OCI-LY7 (cell line): ENCODE measurements around the gene CHST11. TPM values are rescaled to one million over a fixed set of nuclear protein-coding genes. Genes with fewer than 3 reads are reported as not detected.

Source experiments
- BruUV-seq: library from RNA; stranded (reverse); fragments of 400-500 nt; replicated peaks from 2 replicates; lab custom pipeline; 2021; lab: Mats Ljungman, UMichigan
- CTCF ChIA-PET: fragments of 300-600 bp; sonication (Branson Sonifier 250); formaldehyde crosslinking; loops from one replicate; lab custom pipeline; 2022; ENCODE audit warnings: antibody characterized with exemption; ENCODE audit not compliant: unreplicated experiment; lab: Charles Lee
- POLR2A ChIA-PET: fragments of 300-600 bp; sonication (Branson Sonifier 250); formaldehyde crosslinking; loops from one replicate; lab custom pipeline; 2022; ENCODE audit warnings: antibody characterized with exemption; lab: Charles Lee
- DNase-seq: peaks from one replicate; pipeline ENCODE4 v3.0.0-alpha.2; 2015; ENCODE audit warnings: low spot score
- H2AFZ ChIP-seq: fragments of 200-600 bp; sonication (generic), shearing (Covaris generic); 2 replicates; pipeline ENCODE4 v1.6.1; 2014; ENCODE audit warnings: mild to moderate bottlenecking, antibody characterized with exemption, low read length, moderate library complexity
- H3K27ac ChIP-seq: fragments of 200-600 bp; sonication (generic); 2 replicates; pipeline ENCODE4 v1.5.1; 2014; ENCODE audit warnings: mixed run types, low read depth, mild to moderate bottlenecking, moderate library complexity, low read length, inconsistent platforms; ENCODE audit not compliant: poor library complexity, severe bottlenecking
- H3K36me3 ChIP-seq: fragments of 200-600 bp; sonication (generic); 2 replicates; pipeline ENCODE4 v1.6.1; 2014; ENCODE audit warnings: mild to moderate bottlenecking, antibody characterized with exemption, low read length, moderate library complexity, mixed read lengths; ENCODE audit not compliant: insufficient read depth
- H3K4me1 ChIP-seq: fragments of 200-600 bp; sonication (generic); 2 replicates; pipeline ENCODE4 v1.5.1; 2014; ENCODE audit warnings: mild to moderate bottlenecking, low read length; ENCODE audit not compliant: insufficient read depth, poor library complexity, severe bottlenecking
- H3K4me2 ChIP-seq: fragments of 200-600 bp; sonication (generic); 2 replicates; pipeline ENCODE4 v1.6.1; 2014; ENCODE audit warnings: mild to moderate bottlenecking, low read length
- H3K4me3 ChIP-seq: fragments of 200-600 bp; sonication (generic); 2 replicates; pipeline ENCODE4 v1.5.1; 2014; ENCODE audit warnings: mild to moderate bottlenecking, low read depth, low read length; ENCODE audit not compliant: poor library complexity, severe bottlenecking
- H3K79me2 ChIP-seq: fragments of 200-600 bp; sonication (generic); 2 replicates; pipeline ENCODE4 v1.6.1; 2016; ENCODE audit warnings: low read depth, mild to moderate bottlenecking, low read length, moderate library complexity, mixed read lengths; ENCODE audit not compliant: insufficient read depth
- H3K9me2 ChIP-seq: fragments of 200-600 bp; sonication (generic); 2 replicates; pipeline ENCODE4 v1.6.1; 2016; ENCODE audit warnings: mild to moderate bottlenecking, low read length, mixed read lengths; ENCODE audit not compliant: insufficient read depth
- H3K9me3 ChIP-seq: fragments of 200-600 bp; sonication (generic); 2 replicates; pipeline ENCODE4 v1.6.1; 2014; ENCODE audit warnings: mild to moderate bottlenecking, mixed run types, low read length, mixed read lengths
- H4K20me1 ChIP-seq: fragments of 200-600 bp; sonication (generic); 2 replicates; pipeline ENCODE4 v1.6.1; 2014; ENCODE audit warnings: mild to moderate bottlenecking, antibody characterized with exemption, low read length, moderate library complexity, mixed read lengths; ENCODE audit not compliant: insufficient read depth
- CTCF ChIP-seq: fragments of 200-600 bp; sonication (generic); conservative IDR thresholded peaks from 2 replicates; pipeline ENCODE4 v1.5.1; 2014; ENCODE audit warnings: mild to moderate bottlenecking, antibody characterized with exemption, low read length, moderate library complexity, mixed read lengths
- EZH2phosphoT487 ChIP-seq: fragments of 200-600 bp; sonication (generic); IDR thresholded peaks from 2 replicates; pipeline ENCODE4 v1.6.1; 2018; ENCODE audit warnings: low read depth, borderline replicate concordance, mild to moderate bottlenecking, mixed run types, antibody characterized with exemption, low read length, moderate library complexity, mixed read lengths
- intact Hi-C: fragments of 100-400 bp; cut with micrococcal nuclease; formaldehyde crosslinking; loops from one replicate; pipeline ENCODE4 v1.10.0; 2022; ENCODE audit not compliant: unreplicated experiment
- total RNA-seq, 2 experiments: library from RNA; depleted of rRNA in 1 of 2; stranded (reverse); fragments of >200 nt in 1 of 2; shearing (Covaris generic) in 1 of 2; gene quantifications; 2 replicates each; pipeline ENCODE4 v1.2.3, GENCODE V29; 2014 to 2022

The CHST11 gene
- total RNA-seq, 2 experiments from 2014 or later, result 15.2 to 41.6 TPM

GRCh38 chr12:104420868-104421267, 35.9 kb upstream of the CHST11 start:
- no peak overlapping the region for H3K27ac ChIP-seq
- no peak overlapping the region for H2AFZ ChIP-seq
- POLR2A ChIA-PET, result interaction anchor here (0.6 to 1.5 kb wide), 2 partner anchors 14 to 15 kb away, joined by 3 read pairs; no protein-coding TSS in a partner anchor
- no peaks in the 10 kb centered on the region for H3K9me2 ChIP-seq
- intact Hi-C loops, result no loop called here
- no peak overlapping the region for H3K4me2 ChIP-seq
- H3K79me2 ChIP-seq, result no peaks in the 10 kb centered on the region
- no peaks in the 10 kb centered on the region for H3K9me3 ChIP-seq
- no peaks in the 10 kb centered on the region for H4K20me1 ChIP-seq
- H3K4me1 ChIP-seq, result peaks cover 5% of the 10 kb centered on the region
- no peaks in the 10 kb centered on the region for H3K36me3 ChIP-seq
- H3K4me3 ChIP-seq, result no peak overlapping the region
- DNase-seq, result no peak
- no peak for TF ChIP-seq CTCF
- TF ChIP-seq EZH2phosphoT487, result no peak
- CTCF ChIA-PET, result no interaction called here
- no TSS peak for BruUV-seq

GRCh38 chr12:104421343-104421742, 35.4 kb upstream of the CHST11 start:
- H3K79me2 ChIP-seq, result no peaks in the 10 kb centered on the region
- H4K20me1 ChIP-seq, result no peaks in the 10 kb centered on the region
- H3K4me3 ChIP-seq, result no peak overlapping the region
- no peak overlapping the region for H2AFZ ChIP-seq
- H3K9me3 ChIP-seq, result no peaks in the 10 kb centered on the region
- no peak for TF ChIP-seq EZH2phosphoT487
- TF ChIP-seq CTCF, result no peak
- H3K9me2 ChIP-seq, result no peaks in the 10 kb centered on the region
- no peak overlapping the region for H3K27ac ChIP-seq
- no peak overlapping the region for H3K4me2 ChIP-seq
- ChIA-PET POLR2A (interaction anchor here (1.5 kb wide), 1 partner anchor 14 kb away, joined by 3 read pairs; no protein-coding TSS in a partner anchor), CTCF (no interaction called here)
- peaks cover 5% of the 10 kb centered on the region for H3K4me1 ChIP-seq
- BruUV-seq, result no TSS peak
- no peaks in the 10 kb centered on the region for H3K36me3 ChIP-seq
- intact Hi-C loops, result no loop called here
- no peak for DNase-seq

GRCh38 chr12:104422441-104422840, 34.3 kb upstream of the CHST11 start:
- H3K4me2 ChIP-seq, result no peak overlapping the region
- H2AFZ ChIP-seq, result no peak overlapping the region
- no peaks in the 10 kb centered on the region for H3K79me2 ChIP-seq
- no peaks in the 10 kb centered on the region for H3K9me3 ChIP-seq
- no peaks in the 10 kb centered on the region for H3K9me2 ChIP-seq
- no peak for TF ChIP-seq CTCF
- TF ChIP-seq EZH2phosphoT487, result no peak
- no peaks in the 10 kb centered on the region for H3K36me3 ChIP-seq
- POLR2A ChIA-PET, result interaction anchor here (1.2 kb wide), 1 partner anchor 15 kb away, joined by 4 read pairs; no protein-coding TSS in a partner anchor
- intact Hi-C loops, result no loop called here
- H3K4me1 ChIP-seq, result peaks cover 5% of the 10 kb centered on the region
- no peak overlapping the region for H3K27ac ChIP-seq
- no TSS peak for BruUV-seq
- no peak for DNase-seq
- CTCF ChIA-PET, result no interaction called here
- H4K20me1 ChIP-seq, result no peaks in the 10 kb centered on the region
- H3K4me3 ChIP-seq, result no peak overlapping the region
